HG02678 (cell line): Measurements from ENCODE around the gene TFF3.

ENCODE experiments used
- ATAC-seq: cut with Tn5 transposase; IDR thresholded peaks from one replicate; pipeline ENCODE4 v1.9.1; 2021; ENCODE audit warnings: mild to moderate bottlenecking, moderate library complexity; ENCODE audit not compliant: unreplicated experiment

The TFF3 gene

GRCh38 chr21:42324896-42325295 lies 9.7 kb upstream of the TFF3 start:
- no peak for ATAC-seq

GRCh38 chr21:42321845-42322244 lies 6.6 kb upstream of the TFF3 start:
- ATAC-seq = no peak

GRCh38 chr21:42321231-42321630 lies 6.0 kb upstream of the TFF3 start:
- ATAC-seq = no peak

DNA sequence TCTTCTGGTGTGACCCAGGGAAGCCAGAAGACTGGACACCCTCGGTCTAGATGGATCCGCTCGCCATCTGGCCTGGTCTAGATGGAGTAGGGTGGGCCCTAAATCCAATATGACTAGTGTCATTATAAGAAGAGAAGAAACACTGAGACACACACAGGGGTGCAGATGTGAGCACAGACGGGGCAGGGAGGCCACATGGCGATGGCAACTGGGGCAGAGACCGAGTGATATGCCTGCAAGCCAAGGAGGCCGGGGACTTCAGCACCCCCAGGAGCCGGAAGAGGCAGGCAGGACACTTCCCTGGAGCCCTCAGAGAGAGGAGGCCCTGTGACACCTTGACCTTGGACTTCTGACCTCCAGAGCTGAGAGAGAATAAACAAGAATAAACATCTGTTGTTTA lies 5.6 kb upstream of the TFF3 start:
- no peak for ATAC-seq

DNA sequence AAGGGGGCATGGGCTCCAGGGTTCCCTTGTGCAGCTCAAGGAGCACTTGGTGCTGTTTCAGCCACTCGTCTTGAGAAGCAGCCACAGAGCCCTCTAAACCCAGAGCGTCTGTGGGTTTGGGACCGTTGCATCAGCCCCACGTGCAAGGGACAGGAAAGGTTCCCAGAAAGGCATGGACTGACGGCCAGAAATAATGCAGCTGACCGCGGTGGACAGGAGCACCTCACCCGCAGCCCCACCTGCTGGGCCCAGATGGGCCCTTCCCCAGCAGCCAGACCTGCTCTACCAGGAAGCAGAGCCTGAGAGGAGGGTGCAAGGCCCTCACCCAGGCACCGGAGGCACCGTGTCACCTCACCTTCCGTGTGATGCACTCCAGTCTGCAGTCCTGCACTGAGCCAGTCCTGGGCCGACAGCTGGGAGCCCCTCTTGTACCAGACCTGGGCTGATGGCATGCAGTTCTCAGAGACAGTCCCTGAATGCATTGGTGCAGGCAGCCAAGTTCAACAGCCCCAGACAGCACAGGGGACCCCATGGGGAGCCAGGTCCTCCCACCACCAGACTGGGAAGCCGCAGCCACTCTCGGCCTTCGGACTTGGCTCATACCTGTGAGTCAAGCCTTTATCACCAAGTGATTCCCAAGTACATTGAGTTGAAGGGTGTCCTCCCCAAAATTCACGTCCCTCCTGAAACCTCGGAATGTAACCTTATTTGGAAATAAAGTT lies 4.8 kb upstream of the TFF3 start:
- no peak for ATAC-seq

DNA sequence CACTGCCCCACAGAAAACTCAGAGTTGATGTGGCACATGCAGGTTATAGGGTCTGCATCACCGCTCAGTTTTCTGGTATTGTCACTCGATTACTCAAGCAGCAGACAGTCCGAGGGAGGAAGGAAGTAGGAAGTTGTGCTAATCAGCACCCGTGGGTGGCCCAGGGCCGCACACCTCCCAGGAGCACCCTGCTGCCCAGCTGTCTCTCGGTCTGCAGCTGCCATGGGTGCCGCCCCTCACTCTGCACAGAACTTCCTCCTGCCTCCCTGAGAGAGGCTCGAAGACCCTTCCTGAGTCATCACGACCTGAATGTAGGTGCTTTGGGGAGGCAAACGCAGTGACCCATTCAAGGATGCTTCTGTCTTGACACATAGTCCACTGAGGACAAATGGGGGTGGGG lies 4.2 kb upstream of the TFF3 start:
- ATAC-seq = no peak

DNA sequence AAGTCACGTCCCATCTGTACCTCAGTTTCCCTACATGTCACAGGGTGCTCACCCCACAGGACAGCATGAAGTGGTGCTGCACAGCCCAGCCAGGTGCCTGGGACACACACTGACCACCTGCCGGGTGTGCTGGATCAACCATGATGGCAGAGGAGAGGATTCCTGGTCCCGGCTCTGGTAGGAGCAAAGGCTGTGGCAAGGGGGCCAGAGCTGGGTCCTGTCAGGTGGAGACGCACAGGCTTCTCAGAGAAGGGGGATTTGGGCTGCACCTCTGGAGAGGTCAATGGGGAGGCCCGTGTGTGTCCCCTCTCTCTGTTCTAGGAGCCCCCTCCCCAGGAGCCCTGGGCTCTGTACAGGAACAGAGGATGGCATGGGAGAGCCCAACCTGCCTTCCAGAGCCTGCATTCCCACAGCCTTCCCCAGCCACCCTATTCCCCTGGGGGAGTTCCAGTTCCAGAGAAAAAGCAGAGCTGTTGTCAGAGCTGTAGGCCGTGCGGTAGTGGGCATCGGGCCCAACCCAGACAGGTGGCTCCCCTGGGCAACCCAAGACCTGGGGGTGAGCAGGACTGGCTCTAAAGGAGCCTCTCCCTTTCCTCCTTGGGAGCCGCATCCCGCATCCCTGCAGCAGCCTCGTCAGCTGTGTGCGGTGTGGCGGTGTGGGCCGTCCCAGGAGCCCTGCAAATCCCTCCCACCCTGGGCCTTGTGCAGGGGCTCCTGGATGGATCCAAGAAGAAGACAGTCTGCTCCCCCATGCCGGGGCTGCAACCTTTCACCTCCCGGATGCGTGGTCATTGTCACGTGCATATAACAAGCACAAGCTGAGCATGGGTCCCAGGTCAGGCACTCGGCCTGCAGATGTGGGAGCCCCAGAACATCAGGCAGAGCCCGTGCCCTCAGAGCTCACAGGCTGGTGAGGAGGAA lies 2.9 kb upstream of the TFF3 start:
- no peak for ATAC-seq

GRCh38 chr21:42317341-42317741 lies 2.1 kb upstream of the TFF3 start:
- ATAC-seq = no peak

GRCh38 chr21:42316891-42317290 lies 1.7 kb upstream of the TFF3 start:
- ATAC-seq = no peak

GRCh38 chr21:42314616-42315295 lies 453 bp downstream of the TFF3 start:
- ATAC-seq = no peak

DNA sequence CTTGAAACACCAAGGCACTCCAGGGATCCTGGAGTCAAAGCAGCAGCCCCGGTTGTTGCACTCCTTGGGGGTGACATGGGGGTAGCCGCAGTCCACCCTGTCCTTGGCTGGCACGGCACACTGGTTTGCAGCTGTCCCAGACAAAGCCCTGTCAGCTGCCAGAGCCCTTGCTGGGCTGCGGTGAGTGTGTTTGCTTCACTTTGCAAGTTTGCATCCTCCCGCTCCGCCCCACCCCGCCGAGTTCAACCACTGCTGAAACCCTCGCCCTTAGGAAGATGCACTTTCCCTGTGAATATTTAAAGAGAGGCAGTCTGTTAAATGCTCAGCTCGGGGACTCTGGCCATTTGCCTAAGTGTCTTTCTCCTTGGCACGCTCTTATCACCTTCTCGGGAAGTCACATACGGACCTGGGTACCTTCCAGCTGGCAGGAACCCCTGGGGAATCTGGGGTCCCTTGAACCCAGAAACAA lies 1.7 kb downstream of the TFF3 start:
- ATAC-seq = no peak

GRCh38 chr21:42312626-42313104 lies 2.5 kb downstream of the TFF3 start:
- ATAC-seq = no peak

DNA sequence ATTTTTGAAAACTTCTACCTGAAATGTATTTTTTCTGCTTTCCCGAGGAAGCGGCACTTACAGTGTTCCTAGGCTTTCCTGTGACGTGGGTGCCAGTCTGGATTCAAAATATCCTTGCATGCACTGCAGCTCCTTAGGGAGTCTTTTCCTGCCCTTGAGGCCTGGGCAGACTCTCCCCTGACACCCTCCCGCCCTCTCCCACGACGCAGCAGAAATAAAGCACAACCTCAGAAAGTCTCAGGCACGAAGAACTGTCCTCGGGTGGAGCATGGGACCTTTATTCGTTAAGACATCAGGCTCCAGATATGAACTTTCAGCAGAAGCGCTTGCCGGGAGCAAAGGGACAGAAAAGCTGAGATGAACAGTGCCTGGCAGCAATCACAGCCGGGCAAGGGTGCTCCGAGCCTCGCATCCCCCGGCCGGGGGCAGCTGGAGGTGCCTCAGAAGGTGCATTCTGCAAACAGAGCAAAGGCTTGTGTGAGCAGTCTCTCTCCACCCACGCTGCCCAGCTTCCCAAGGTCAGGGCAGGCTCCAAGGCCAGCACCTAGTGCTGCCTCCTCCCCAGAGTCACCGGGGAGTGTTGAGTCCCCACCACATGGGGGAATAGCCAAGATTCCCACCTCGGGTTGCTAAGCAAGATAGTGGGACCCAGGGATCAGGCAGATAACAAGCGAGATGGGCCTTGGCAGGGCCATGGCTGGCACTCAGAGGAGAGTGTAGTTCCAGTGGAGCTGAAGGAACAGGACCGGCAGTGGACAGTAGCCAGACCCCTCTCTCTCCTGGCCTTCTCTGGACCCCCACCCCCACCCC lies 3.2 kb downstream of the TFF3 start:
- ATAC-seq = no peak

DNA sequence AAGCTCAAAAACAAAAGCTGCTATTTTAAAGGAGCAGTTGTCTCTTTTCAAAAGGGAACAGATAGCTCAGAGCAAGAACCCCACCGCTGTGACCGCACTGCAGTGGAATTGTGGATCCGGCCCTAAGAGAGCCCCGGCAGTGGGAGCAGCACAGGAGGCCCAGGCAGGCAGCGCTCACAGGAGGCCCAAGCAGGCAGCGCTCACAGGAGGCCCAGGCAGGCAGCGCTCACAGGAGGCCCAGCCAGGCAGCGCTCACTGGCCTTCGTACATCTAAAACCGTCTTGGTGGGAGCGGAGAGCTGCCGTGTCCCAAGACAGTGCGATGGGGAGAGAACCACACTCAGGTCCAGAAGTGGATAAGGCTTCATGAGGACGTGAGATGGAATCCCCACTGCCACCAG lies 4.0 kb downstream of the TFF3 start:
- no peak for ATAC-seq

- no peak for ATAC-seq
Measured at GRCh38 chr21:42310411-42311001, 4.7 kb downstream of the TFF3 start.

- ATAC-seq = no peak
Measured at GRCh38 chr21:42309753-42310213, 5.4 kb downstream of the TFF3 start.

- no peak for ATAC-seq
Measured at GRCh38 chr21:42308914-42309752, 6.1 kb downstream of the TFF3 start.

- ATAC-seq = no peak
Measured at GRCh38 chr21:42308161-42308913, 6.9 kb downstream of the TFF3 start.
